Activated T-helper 1 cell treated with anti-CD3 and anti-CD28 coated beads, Interleukin-12 subunit alpha, Interleukin-12 subunit beta, Interleukin-2, Interleukin-4 antibody, amounts not matched to agents 30 ng/mL and 10 ng/mL and 1 ng/mL, durations not matched to agents 14 hours and 24 hours and 36 hours (primary cell): ENCODE measurements around the gene TXNRD2. TPM values are rescaled to one million over a fixed set of nuclear protein-coding genes. Genes with fewer than 3 reads are reported as not detected.
A peak's percentile ranks its signal among the peaks of the same experiment; 100 is the strongest.

Source experiments
- DNase-seq: peaks from one replicate; pipeline ENCODE4 v3.0.0; 2021; ENCODE audit warnings: low spot score
- H3K27ac Mint-ChIP-seq: one replicate; pipeline ENCODE4 v1.8.0; 2021; ENCODE audit warnings: mild to moderate bottlenecking, mixed read lengths
- H3K27me3 Mint-ChIP-seq: one replicate; pipeline ENCODE4 v1.8.0; 2022; ENCODE audit warnings: mild to moderate bottlenecking, moderate library complexity, mixed read lengths; ENCODE audit not compliant: insufficient read depth
- H3K36me3 Mint-ChIP-seq: one replicate; pipeline ENCODE4 v1.8.0; 2021; ENCODE audit warnings: low read depth, mixed read lengths
- H3K4me1 Mint-ChIP-seq: one replicate; pipeline ENCODE4 v1.8.0; 2021; ENCODE audit warnings: low read depth, mixed read lengths
- H3K4me3 Mint-ChIP-seq: one replicate; pipeline ENCODE4 v1.8.0; 2021; ENCODE audit warnings: mild to moderate bottlenecking, moderate library complexity, mixed read lengths
- H3K9me3 Mint-ChIP-seq: one replicate; pipeline ENCODE4 v1.8.0; 2021; ENCODE audit warnings: mixed read lengths
- intact Hi-C: fragments of 100-400 bp; cut with micrococcal nuclease; formaldehyde crosslinking; loops from one replicate; pipeline ENCODE4 v1.15.1; 2024
- total RNA-seq: library from RNA; stranded (reverse); gene quantifications from 2 replicates; pipeline ENCODE4 v1.2.3, GENCODE V29; 2022

Gene TXNRD2
- total RNA-seq, 1 donor from 2014 or later = 20.0 TPM

GRCh38 chr22:19976671-19977070 lies 35.1 kb upstream of the TXNRD2 start:
- Mint-ChIP-seq H3K36me3 (no peaks in the 10 kb centered on the region), H3K27me3 (no peaks in the 10 kb centered on the region), H3K27ac (no peak overlapping the region), H3K4me1 (peaks cover 9% of the 10 kb centered on the region), H3K4me3 (no peak overlapping the region), H3K9me3 (no peaks in the 10 kb centered on the region)
- intact Hi-C loops = loop anchor here (10.0 kb wide), 1 partner anchor 458 kb away; the partner anchor contains the start of gene SCARF2
- no peak for DNase-seq

GRCh38 chr22:19975707-19976035 lies 34.1 kb upstream of the TXNRD2 start:
- Mint-ChIP-seq H3K4me1 (peaks cover 9% of the 10 kb centered on the region), H3K27me3 (no peaks in the 10 kb centered on the region), H3K9me3 (no peaks in the 10 kb centered on the region), H3K4me3 (no peak overlapping the region), H3K36me3 (no peaks in the 10 kb centered on the region), H3K27ac (no peak overlapping the region)
- intact Hi-C loops = loop anchor here (10.0 kb wide), 1 partner anchor 459 kb away; the partner anchor contains the start of gene SCARF2
- no peak for DNase-seq

- Mint-ChIP-seq H3K27me3 (no peaks in the 10 kb centered on the region), H3K27ac (no peak overlapping the region), H3K4me1 (peaks cover 9% of the 10 kb centered on the region), H3K4me3 (no peak overlapping the region), H3K36me3 (no peaks in the 10 kb centered on the region), H3K9me3 (no peaks in the 10 kb centered on the region)
- no peak for DNase-seq
- intact Hi-C loops = loop anchor here (5.0 to 10.0 kb wide), 2 partner anchors 292 to 460 kb away; partner anchors contain the start of genes RTN4R and SCARF2
Measured at GRCh38 chr22:19974935-19975706, 33.5 kb upstream of the TXNRD2 start.

GRCh38 chr22:19974268-19974861 lies 32.7 kb upstream of the TXNRD2 start:
- DNase-seq = no peak
- no peaks in the 10 kb centered on the region for H3K36me3 Mint-ChIP-seq
- no peaks in the 10 kb centered on the region for H3K27me3 Mint-ChIP-seq
- H3K9me3 Mint-ChIP-seq = no peaks in the 10 kb centered on the region
- H3K4me3 Mint-ChIP-seq = no peak overlapping the region
- intact Hi-C loops = loop anchor here (5.0 to 10.0 kb wide), 2 partner anchors 293 to 460 kb away; partner anchors contain the start of genes RTN4R and SCARF2
- H3K27ac Mint-ChIP-seq = no peak overlapping the region
- peaks cover 9% of the 10 kb centered on the region for H3K4me1 Mint-ChIP-seq

GRCh38 chr22:19973551-19974267 lies 32.1 kb upstream of the TXNRD2 start:
- intact Hi-C loops = loop anchor here (5.0 to 10.0 kb wide), 2 partner anchors 294 to 461 kb away; partner anchors contain the start of genes RTN4R and SCARF2
- no peaks in the 10 kb centered on the region for H3K36me3 Mint-ChIP-seq
- DNase-seq = no peak
- no peak overlapping the region for H3K4me3 Mint-ChIP-seq
- H3K9me3 Mint-ChIP-seq = no peaks in the 10 kb centered on the region
- peaks cover 9% of the 10 kb centered on the region for H3K4me1 Mint-ChIP-seq
- no peaks in the 10 kb centered on the region for H3K27me3 Mint-ChIP-seq
- H3K27ac Mint-ChIP-seq = no peak overlapping the region

GRCh38 chr22:19972652-19973550 lies 31.3 kb upstream of the TXNRD2 start:
- DNase-seq = no peak
- H3K27me3 Mint-ChIP-seq = no peaks in the 10 kb centered on the region
- H3K9me3 Mint-ChIP-seq = no peaks in the 10 kb centered on the region
- no peak overlapping the region for H3K27ac Mint-ChIP-seq
- no peak overlapping the region for H3K4me3 Mint-ChIP-seq
- H3K36me3 Mint-ChIP-seq = no peaks in the 10 kb centered on the region
- H3K4me1 Mint-ChIP-seq = peaks cover 9% of the 10 kb centered on the region
- intact Hi-C loops = loop anchor here (5.0 to 10.0 kb wide), 2 partner anchors 294 to 462 kb away; partner anchors contain the start of genes RTN4R and SCARF2

- H3K4me3 Mint-ChIP-seq = no peak overlapping the region
- intact Hi-C loops = loop anchor here (5.0 to 10.0 kb wide), 2 partner anchors 295 to 463 kb away; partner anchors contain the start of genes RTN4R and SCARF2
- no peaks in the 10 kb centered on the region for H3K9me3 Mint-ChIP-seq
- H3K27me3 Mint-ChIP-seq = no peaks in the 10 kb centered on the region
- H3K36me3 Mint-ChIP-seq = peaks cover 3% of the 10 kb centered on the region
- peaks cover 9% of the 10 kb centered on the region for H3K4me1 Mint-ChIP-seq
- no peak overlapping the region for H3K27ac Mint-ChIP-seq
- DNase-seq = no peak
Measured at GRCh38 chr22:19972251-19972650, 30.6 kb upstream of the TXNRD2 start.

- intact Hi-C loops = loop anchor here (2.0 to 10.0 kb wide), 3 partner anchors 296 to 463 kb away; partner anchors contain the start of genes RTN4R and SCARF2
- H3K4me1 Mint-ChIP-seq = peaks cover 9% of the 10 kb centered on the region
- H3K27me3 Mint-ChIP-seq = no peaks in the 10 kb centered on the region
- H3K27ac Mint-ChIP-seq = no peak overlapping the region
- DNase-seq = no peak
- H3K4me3 Mint-ChIP-seq = no peak overlapping the region
- no peaks in the 10 kb centered on the region for H3K9me3 Mint-ChIP-seq
- peaks cover 8% of the 10 kb centered on the region for H3K36me3 Mint-ChIP-seq
Measured at GRCh38 chr22:19971276-19972124, 29.9 kb upstream of the TXNRD2 start.

GRCh38 chr22:19970479-19971275 lies 29.1 kb upstream of the TXNRD2 start:
- intact Hi-C loops = loop anchor here (1.0 to 10.0 kb wide), 6 partner anchors 43 to 464 kb away; partner anchors contain the start of genes DGCR8, RTN4R and SCARF2
- Mint-ChIP-seq H3K36me3 (peaks cover 8% of the 10 kb centered on the region), H3K9me3 (no peaks in the 10 kb centered on the region), H3K27ac (no peak overlapping the region), H3K27me3 (no peaks in the 10 kb centered on the region), H3K4me3 (no peak overlapping the region), H3K4me1 (peaks cover 9% of the 10 kb centered on the region)
- DNase-seq = peak; percentile 69

- Mint-ChIP-seq H3K4me3 (no peak overlapping the region), H3K27ac (no peak overlapping the region), H3K27me3 (no peaks in the 10 kb centered on the region), H3K4me1 (peaks cover 3% of the 10 kb centered on the region), H3K36me3 (peaks cover 8% of the 10 kb centered on the region), H3K9me3 (no peaks in the 10 kb centered on the region)
- no peak for DNase-seq
- intact Hi-C loops = loop anchor here (1.0 to 10.0 kb wide), 6 partner anchors 43 to 465 kb away; partner anchors contain the start of genes DGCR8, RTN4R and SCARF2
Measured at GRCh38 chr22:19970031-19970478, 28.4 kb upstream of the TXNRD2 start.
